ENCODE data around the gene SEBOX. TPM values are rescaled to one million over a fixed set of nuclear protein-coding genes. Genes with fewer than 3 reads are reported as not detected.

The SEBOX gene
- total and polyA plus RNA-seq, 2 donors (not counting 1 experiment from before 2014, with no cell fraction given), result not detected

- Histone ChIP-seq H3K27ac (ENCODE audit: low read length in 2 of 2) (no peak overlapping the region), H3K79me2 (ENCODE audit: control insufficient read depth, insufficient read depth, low read length) (no peaks in the 10 kb centered on the region), H2AFZ (ENCODE audit: insufficient read depth, low read depth, low read length, poor library complexity, severe bottlenecking) (peak overlapping the region; percentile 90), H3K4me3 (ENCODE audit: control extremely low read depth in 1 of 5, extremely low read depth in 1 of 5, insufficient read depth in 1 of 5, low read depth in 2 of 5, low read length in 4 of 5) (peak overlapping the region in 4 of 5 experiments; percentile 58 to 91 (median 75)), H4K20me1 (ENCODE audit: control insufficient read depth, insufficient read depth, low read length, poor library complexity, severe bottlenecking) (no peaks in the 10 kb centered on the region), H3K4me1 (ENCODE audit: control insufficient read depth in 2 of 2, insufficient read depth in 2 of 2, low read length in 2 of 2) (peaks cover 8 to 12% of the 10 kb centered on the region in 2 donors), H3K4me2 (replicated peaks; ENCODE audit: low read depth, low read length, poor library complexity, severe bottlenecking) (peak overlapping the region; percentile 97), H3K9me3 (ENCODE audit: control extremely low read depth in 1 of 3, control insufficient read depth in 2 of 3, insufficient read depth in 1 of 3, low read length in 2 of 3) (peaks cover 0 to 4% (median 0%) of the 10 kb centered on the region in 3 donors), H3K27me3 (replicated peaks in 1 of 4; ENCODE audit: control extremely low read depth in 1 of 4, control insufficient read depth in 3 of 4, insufficient read depth in 4 of 4, low read length in 3 of 4) (no peaks in the 10 kb centered on the region), H3K36me3 (replicated peaks in 1 of 2; ENCODE audit: control extremely low read depth in 1 of 2, control insufficient read depth in 1 of 2, extremely low read depth in 1 of 2, insufficient read depth in 2 of 2, low read length in 1 of 2) (no peaks in the 10 kb centered on the region), H3K9ac (ENCODE audit: low read length) (peak overlapping the region; percentile 76)
- intact Hi-C loops (cut with micrococcal nuclease), result loop anchor here (5.0 kb wide), 1 partner anchor 33 kb away; the partner anchor contains the start of genes SARM1 and VTN
- H3K4me3 Mint-ChIP-seq, result peak overlapping the region; percentile 90
- TF ChIP-seq EZH2 (IDR thresholded peaks at IDR 0.05; ENCODE audit: borderline replicate concordance, insufficient read depth, low read depth, low read length, poor library complexity, severe bottlenecking), result no peak
- TF ChIP-seq, protein P1, sequence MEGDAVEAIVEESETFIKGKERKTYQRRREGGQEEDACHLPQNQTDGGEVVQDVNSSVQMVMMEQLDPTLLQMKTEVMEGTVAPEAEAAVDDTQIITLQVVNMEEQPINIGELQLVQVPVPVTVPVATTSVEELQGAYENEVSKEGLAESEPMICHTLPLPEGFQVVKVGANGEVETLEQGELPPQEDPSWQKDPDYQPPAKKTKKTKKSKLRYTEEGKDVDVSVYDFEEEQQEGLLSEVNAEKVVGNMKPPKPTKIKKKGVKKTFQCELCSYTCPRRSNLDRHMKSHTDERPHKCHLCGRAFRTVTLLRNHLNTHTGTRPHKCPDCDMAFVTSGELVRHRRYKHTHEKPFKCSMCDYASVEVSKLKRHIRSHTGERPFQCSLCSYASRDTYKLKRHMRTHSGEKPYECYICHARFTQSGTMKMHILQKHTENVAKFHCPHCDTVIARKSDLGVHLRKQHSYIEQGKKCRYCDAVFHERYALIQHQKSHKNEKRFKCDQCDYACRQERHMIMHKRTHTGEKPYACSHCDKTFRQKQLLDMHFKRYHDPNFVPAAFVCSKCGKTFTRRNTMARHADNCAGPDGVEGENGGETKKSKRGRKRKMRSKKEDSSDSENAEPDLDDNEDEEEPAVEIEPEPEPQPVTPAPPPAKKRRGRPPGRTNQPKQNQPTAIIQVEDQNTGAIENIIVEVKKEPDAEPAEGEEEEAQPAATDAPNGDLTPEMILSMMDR (IDR thresholded peaks at IDR 0.05), result no peak
- DNase-seq, result no peak
- peaks cover 7% of the 10 kb centered on the region for H3K27me3 Mint-ChIP-seq
- WGBS (ENCODE audit: insufficient coverage), result 96% methylated on average over 27 of the region's 33 CpGs
- H3K4me1 Mint-ChIP-seq, result peaks cover 10% of the 10 kb centered on the region
- ChIA-PET POLR2A (no interaction called here), CTCF (interaction anchor here (1.5 kb wide), 1 partner anchor 11 kb away, joined by 11 read pairs; no protein-coding TSS in a partner anchor)
- no peak overlapping the region for H3K27ac Mint-ChIP-seq
- no peaks in the 10 kb centered on the region for H3K9me3 Mint-ChIP-seq (ENCODE audit: insufficient read depth)
- no peak for ATAC-seq (ENCODE audit: low read depth)
These were observed 40.0 kb upstream of the SEBOX start for GRCh38 chr17:28404812-28405570.

DNA sequence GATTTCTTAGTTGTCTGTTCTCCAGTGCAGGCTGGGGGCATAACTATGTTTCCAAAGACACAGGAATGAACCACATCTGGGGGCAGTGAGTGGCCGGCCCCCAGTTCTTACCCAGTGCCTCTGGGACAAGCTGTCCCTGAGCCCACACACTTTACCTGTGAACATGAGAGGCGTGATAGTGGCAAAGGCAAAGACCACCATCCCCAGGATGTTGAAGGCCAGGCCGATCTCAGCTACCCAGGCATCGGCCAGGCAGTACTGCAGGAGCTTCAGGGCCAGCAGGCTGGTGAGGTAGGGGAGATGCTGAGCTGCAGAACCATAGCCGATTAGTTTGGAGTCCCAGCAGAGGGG is 39.4 kb upstream of the SEBOX start:
- intact Hi-C loops (cut with micrococcal nuclease), result no loop called here
- DNase-seq, result no peak
- H3K4me3 Mint-ChIP-seq, result peak overlapping the region; percentile 56
- TF ChIP-seq, protein P1 (IDR thresholded peaks at IDR 0.05), result no peak
- TF ChIP-seq EZH2 (IDR thresholded peaks at IDR 0.05; ENCODE audit: borderline replicate concordance, insufficient read depth, low read depth, low read length, poor library complexity, severe bottlenecking), result no peak
- peaks cover 8 to 12% of the 10 kb centered on the region in 2 donors for H3K4me1 ChIP-seq (ENCODE audit: control insufficient read depth in 2 of 2, insufficient read depth in 2 of 2, low read length in 2 of 2)
- no peak overlapping the region for H3K27ac Mint-ChIP-seq
- H3K9me3 Mint-ChIP-seq (ENCODE audit: insufficient read depth), result no peaks in the 10 kb centered on the region
- no peaks in the 10 kb centered on the region for H3K36me3 ChIP-seq (replicated peaks in 1 of 2; ENCODE audit: control extremely low read depth in 1 of 2, control insufficient read depth in 1 of 2, extremely low read depth in 1 of 2, insufficient read depth in 2 of 2, low read length in 1 of 2)
- ATAC-seq (ENCODE audit: low read depth), result no peak
- H3K27me3 ChIP-seq (replicated peaks in 1 of 4; ENCODE audit: control extremely low read depth in 1 of 4, control insufficient read depth in 3 of 4, insufficient read depth in 4 of 4, low read length in 3 of 4), result no peaks in the 10 kb centered on the region
- no peak overlapping the region for H3K9ac ChIP-seq (ENCODE audit: low read length)
- H3K4me1 Mint-ChIP-seq, result peaks cover 10% of the 10 kb centered on the region
- H3K4me3 ChIP-seq (ENCODE audit: control extremely low read depth in 1 of 5, extremely low read depth in 1 of 5, insufficient read depth in 1 of 5, low read depth in 2 of 5, low read length in 4 of 5), result no peak overlapping the region
- ChIA-PET POLR2A (no interaction called here), CTCF (interaction anchor here (1.5 kb wide), 1 partner anchor 12 kb away, joined by 11 read pairs; no protein-coding TSS in a partner anchor)
- peaks cover 7% of the 10 kb centered on the region for H3K27me3 Mint-ChIP-seq
- no peak overlapping the region for H3K27ac ChIP-seq (ENCODE audit: low read length in 2 of 2)
- no peak overlapping the region for H3K4me2 ChIP-seq (replicated peaks; ENCODE audit: low read depth, low read length, poor library complexity, severe bottlenecking)
- H3K9me3 ChIP-seq (ENCODE audit: control extremely low read depth in 1 of 3, control insufficient read depth in 2 of 3, insufficient read depth in 1 of 3, low read length in 2 of 3), result peaks cover 0 to 4% (median 0%) of the 10 kb centered on the region in 3 donors
- 96% methylated on average over 5 of the region's 5 CpGs for WGBS (ENCODE audit: insufficient coverage)
- H2AFZ ChIP-seq (ENCODE audit: insufficient read depth, low read depth, low read length, poor library complexity, severe bottlenecking), result no peak overlapping the region
- H4K20me1 ChIP-seq (ENCODE audit: control insufficient read depth, insufficient read depth, low read length, poor library complexity, severe bottlenecking), result no peaks in the 10 kb centered on the region
- H3K79me2 ChIP-seq (ENCODE audit: control insufficient read depth, insufficient read depth, low read length), result no peaks in the 10 kb centered on the region

Data from B cell (primary cell).